ENCODE data around the gene ADARB2.

DNA sequence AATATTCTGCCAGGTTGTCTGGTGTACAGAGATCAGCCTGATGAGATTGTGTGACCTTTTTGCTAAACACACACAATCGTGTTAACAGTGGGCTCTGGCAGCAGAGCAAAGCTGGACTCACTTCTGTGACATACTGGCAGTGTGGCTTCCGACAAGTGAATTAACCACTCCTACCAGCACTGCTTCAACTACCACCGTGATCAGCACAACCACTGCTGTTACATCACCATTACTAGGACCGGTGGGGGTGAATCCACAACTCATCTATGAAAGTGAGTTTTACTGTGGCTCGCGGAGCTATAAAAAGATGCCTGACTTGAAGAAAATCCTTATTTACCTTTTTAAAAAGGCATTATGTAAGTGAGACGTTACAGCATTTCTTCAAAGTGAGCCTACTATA is 545.6 kb downstream of the ADARB2 start:
- TF ChIP-seq, protein P1, sequence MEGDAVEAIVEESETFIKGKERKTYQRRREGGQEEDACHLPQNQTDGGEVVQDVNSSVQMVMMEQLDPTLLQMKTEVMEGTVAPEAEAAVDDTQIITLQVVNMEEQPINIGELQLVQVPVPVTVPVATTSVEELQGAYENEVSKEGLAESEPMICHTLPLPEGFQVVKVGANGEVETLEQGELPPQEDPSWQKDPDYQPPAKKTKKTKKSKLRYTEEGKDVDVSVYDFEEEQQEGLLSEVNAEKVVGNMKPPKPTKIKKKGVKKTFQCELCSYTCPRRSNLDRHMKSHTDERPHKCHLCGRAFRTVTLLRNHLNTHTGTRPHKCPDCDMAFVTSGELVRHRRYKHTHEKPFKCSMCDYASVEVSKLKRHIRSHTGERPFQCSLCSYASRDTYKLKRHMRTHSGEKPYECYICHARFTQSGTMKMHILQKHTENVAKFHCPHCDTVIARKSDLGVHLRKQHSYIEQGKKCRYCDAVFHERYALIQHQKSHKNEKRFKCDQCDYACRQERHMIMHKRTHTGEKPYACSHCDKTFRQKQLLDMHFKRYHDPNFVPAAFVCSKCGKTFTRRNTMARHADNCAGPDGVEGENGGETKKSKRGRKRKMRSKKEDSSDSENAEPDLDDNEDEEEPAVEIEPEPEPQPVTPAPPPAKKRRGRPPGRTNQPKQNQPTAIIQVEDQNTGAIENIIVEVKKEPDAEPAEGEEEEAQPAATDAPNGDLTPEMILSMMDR (IDR thresholded peaks at IDR 0.05; ENCODE audit: low read depth, low read length, poor library complexity, severe bottlenecking), result no peak
- TF ChIP-seq EZH2phosphoT487 (IDR thresholded peaks at IDR 0.05; ENCODE audit: borderline replicate concordance, low read length), result no peak

Measured in DOHH2 (cell line).